SK-N-SH (cell line): Measurements from ENCODE around the gene KLHL7. TPM values are rescaled to one million over a fixed set of nuclear protein-coding genes. Genes with fewer than 3 reads are reported as not detected.

ENCODE experiments used
- CTCF ChIA-PET: fragments of 300-600, 350-600 bp; formaldehyde crosslinking; extraction: SDS; loops from one replicate; lab custom pipeline; 2021; lab: Yijun Ruan, JAX
- POLR2A ChIA-PET: fragments of 350-600 bp; sonication (Branson Sonifier 250); formaldehyde crosslinking; extraction: SDS; loops from one replicate; lab custom pipeline; 2020; ENCODE audit warnings: antibody characterized with exemption, inconsistent platforms; lab: Yijun Ruan, JAX
- DNase-seq: peaks from one replicate; pipeline ENCODE4 v3.0.0; 2012
- H2AFZ ChIP-seq: fragments of 200-600 bp; sonication (generic); 2 replicates; pipeline ENCODE4 v1.8.1; 2016; ENCODE audit warnings: antibody characterized with exemption, mild to moderate bottlenecking, low read depth
- H3F3A ChIP-seq: fragments of 200-600 bp; sonication (generic); replicated peaks from 2 replicates; pipeline ENCODE3; 2016; ENCODE audit warnings: antibody characterized with exemption, mild to moderate bottlenecking; ENCODE audit not compliant: insufficient read depth
- H3K27ac ChIP-seq, 2 experiments: fragments of 200-500 bp in 1 of 2; fragments of 200-600 bp in 1 of 2; sonication (Bioruptor generic) in 1 of 2; sonication (generic), shearing (Covaris generic) in 1 of 2; 2 replicates each; pipeline versions ENCODE4 v1.5.1 to v1.6.1; 2014 to 2016; ENCODE audit warnings: low read depth in 2 of 2, inconsistent platforms in 1 of 2, low read length in 1 of 2, mild to moderate bottlenecking in 1 of 2, mixed read lengths in 1 of 2
- H3K27me3 ChIP-seq: fragments of 200-600 bp; sonication (generic), shearing (Covaris generic); 2 replicates; pipeline ENCODE4 v1.6.1; 2016; ENCODE audit warnings: mixed run types; ENCODE audit not compliant: insufficient read depth
- H3K36me3 ChIP-seq, 2 experiments: fragments of 200-500 bp in 1 of 2; fragments of 200-600 bp in 1 of 2; sonication (Bioruptor generic) in 1 of 2; sonication (generic) in 1 of 2; replicated peaks in 1 of 2; 2 replicates each; pipeline versions ENCODE3 to v1.5.1; 2014 to 2016; ENCODE audit warnings: low read length in 1 of 2, mild to moderate bottlenecking in 1 of 2; ENCODE audit not compliant: insufficient read depth in 2 of 2, control insufficient read depth in 1 of 2
- H3K4me1 ChIP-seq, 2 experiments: fragments of 200-500 bp in 1 of 2; fragments of 200-600 bp in 1 of 2; sonication (Bioruptor generic) in 1 of 2; sonication (generic), shearing (Covaris generic) in 1 of 2; 2 replicates each; pipeline versions ENCODE4 v1.5.1 to v1.6.1; 2014 to 2016; ENCODE audit warnings: low read depth in 1 of 2, low read length in 1 of 2, mixed run types in 1 of 2; ENCODE audit not compliant: insufficient read depth in 2 of 2, control insufficient read depth in 1 of 2
- H3K4me2 ChIP-seq: fragments of 200-600 bp; sonication (generic), shearing (Covaris generic); 2 replicates; pipeline ENCODE4 v1.6.1; 2017; ENCODE audit warnings: mixed run types
- H3K4me3 ChIP-seq, 2 experiments: fragments of 200-500 bp in 1 of 2; fragments of 200-600 bp in 1 of 2; sonication (Bioruptor generic) in 1 of 2; sonication (generic), shearing (Covaris generic) in 1 of 2; 2 replicates each; pipeline versions ENCODE4 v1.5.1 to v1.8.1; 2014 to 2016; ENCODE audit warnings: low read depth in 2 of 2, inconsistent platforms in 1 of 2, low read length in 1 of 2, mild to moderate bottlenecking in 1 of 2, mixed read lengths in 1 of 2, moderate library complexity in 1 of 2
- H3K79me2 ChIP-seq: fragments of 200-600 bp; sonication (generic); 2 replicates; pipeline ENCODE4 v1.8.1; 2017; ENCODE audit warnings: mild to moderate bottlenecking; ENCODE audit not compliant: insufficient read depth
- H3K9ac ChIP-seq: fragments of 200-600 bp; sonication (generic); 2 replicates; pipeline ENCODE4 v1.6.1; 2017; ENCODE audit warnings: mixed run types
- H3K9me2 ChIP-seq: fragments of 200-600 bp; sonication (generic); 2 replicates; pipeline ENCODE4 v1.6.1; 2017; ENCODE audit warnings: mixed run types
- H3K9me3 ChIP-seq: fragments of 200-600 bp; sonication (generic); 2 replicates; pipeline ENCODE4 v1.6.1; 2017; ENCODE audit warnings: mixed run types, mild to moderate bottlenecking, moderate library complexity
- H4K20me1 ChIP-seq: fragments of 200-600 bp; sonication (generic); 2 replicates; pipeline ENCODE4 v1.6.1; 2017; ENCODE audit warnings: mild to moderate bottlenecking, mixed run types; ENCODE audit not compliant: insufficient read depth
- CHD2 ChIP-seq: fragments of 150-350 bp; IDR thresholded peaks from 2 replicates; pipeline ENCODE4 v1.6.1; 2018; ENCODE audit warnings: low read length; ENCODE audit not compliant: partially characterized antibody
- FOSL2 ChIP-seq: IDR thresholded peaks from 2 replicates; pipeline ENCODE4 v1.4.0; 2012; ENCODE audit warnings: low read depth, mild to moderate bottlenecking, moderate library complexity, borderline replicate concordance
- FOXJ3 ChIP-seq: sonication (generic); formaldehyde crosslinking; IDR thresholded peaks from 2 replicates; pipeline ENCODE4 v1.5.1; 2020; ENCODE audit warnings: mild to moderate bottlenecking, missing genetic modification reagents
- FOXM1 ChIP-seq: IDR thresholded peaks from 2 replicates; pipeline ENCODE4 v1.4.0; 2012; ENCODE audit warnings: low read depth, mild to moderate bottlenecking
- JUND ChIP-seq: IDR thresholded peaks from 2 replicates; pipeline ENCODE4 v1.4.0; 2012
- MEF2A ChIP-seq: IDR thresholded peaks from 2 replicates; pipeline ENCODE4 v1.4.0; 2012; ENCODE audit warnings: low read depth, borderline replicate concordance
- MXI1 ChIP-seq: IDR thresholded peaks from 2 replicates; pipeline ENCODE4 v1.6.1; 2012; ENCODE audit warnings: mild to moderate bottlenecking, low read depth, low read length, improper control_type of control experiment
- NRF1 ChIP-seq: IDR thresholded peaks from 2 replicates; pipeline ENCODE4 v1.6.1; 2012; ENCODE audit warnings: low read depth, mild to moderate bottlenecking, low read length
- RFX5 ChIP-seq: IDR thresholded peaks from 2 replicates; pipeline ENCODE4 v1.6.1; 2012; ENCODE audit warnings: mild to moderate bottlenecking, improper control_type of control experiment, low read length
- RXRA ChIP-seq: IDR thresholded peaks from 2 replicates; pipeline ENCODE4 v1.4.0; 2012; ENCODE audit warnings: low read depth, mild to moderate bottlenecking, borderline replicate concordance
- SMC3 ChIP-seq: IDR thresholded peaks from 2 replicates; pipeline ENCODE4 v1.6.1; 2012; ENCODE audit warnings: low read depth, low read length, improper control_type of control experiment
- TAF1 ChIP-seq: IDR thresholded peaks from 2 replicates; pipeline ENCODE4 v1.6.1; 2012; ENCODE audit warnings: low read depth, mild to moderate bottlenecking, low read length, moderate library complexity, borderline replicate concordance
- TEAD4 ChIP-seq: IDR thresholded peaks from 2 replicates; pipeline ENCODE4 v1.4.0; 2012; ENCODE audit warnings: mild to moderate bottlenecking, borderline replicate concordance; ENCODE audit not compliant: insufficient read depth
- YY1 ChIP-seq: IDR thresholded peaks from 2 replicates; pipeline ENCODE4 v1.4.0; 2012; ENCODE audit warnings: low read depth, mild to moderate bottlenecking
- WGBS: methylation state at CpG from one replicate; pipeline ENCODE4 v1.1.6; 2017; ENCODE audit warnings: low lambda C conversion rate; 5-methylcytosine and 5-hydroxymethylcytosine counted together
- polyA plus RNA-seq, 3 experiments: library from polyadenylated mRNA; depleted of rRNA; stranded (reverse); fragments of >200 nt; gene quantifications; 2 replicates each; pipeline ENCODE4 v1.2.3, GENCODE V29; 2012
- TF ChIP-seq, protein P1 (sequence below): IDR thresholded peaks from 2 replicates; pipeline ENCODE4 v1.6.1; 2012; ENCODE audit warnings: mild to moderate bottlenecking, low read depth, low read length, moderate library complexity
- TF ChIP-seq, protein P2 (sequence below): IDR thresholded peaks from 2 replicates; pipeline ENCODE4; 2012
- TF ChIP-seq, protein P3 (sequence below): IDR thresholded peaks from 2 replicates; pipeline ENCODE4 v1.4.0; 2012; ENCODE audit warnings: low read depth, borderline replicate concordance
- TF ChIP-seq, protein P4 (sequence below): fragments of 150-350 bp; IDR thresholded peaks from 2 replicates; pipeline ENCODE4 v1.6.1; 2016; ENCODE audit warnings: mild to moderate bottlenecking, low read depth, low read length

The KLHL7 gene
- polyA plus RNA-seq, 1 of the 3 experiments (the other 2 are of a cell fraction), result 30.8 TPM

DNA sequence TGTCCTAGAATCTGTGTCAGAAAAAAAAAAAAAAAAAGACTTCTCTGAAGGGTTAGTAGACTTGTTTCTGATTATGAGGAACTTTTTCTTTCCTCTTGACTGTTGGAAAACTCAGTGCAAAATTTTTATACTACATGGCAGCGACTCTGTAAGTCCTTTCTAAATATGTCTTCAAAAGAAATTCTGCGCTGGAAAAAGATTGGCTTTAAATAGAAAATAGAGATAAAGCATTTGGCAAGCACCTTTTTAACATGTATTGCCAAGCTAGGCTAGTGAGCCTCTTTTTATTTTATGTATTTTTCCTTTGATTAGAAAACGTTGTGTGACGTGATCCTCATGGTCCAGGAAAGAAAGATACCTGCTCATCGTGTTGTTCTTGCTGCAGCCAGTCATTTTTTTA is 17.9 kb downstream of the KLHL7 start:
- Histone ChIP-seq H3K27ac (no peak overlapping the region), H3K4me2 (no peak overlapping the region), H3K36me3 (peaks cover 34 to 41% of the 10 kb centered on the region in 2 experiments), H3K9ac (no peak overlapping the region), H4K20me1 (no peaks in the 10 kb centered on the region), H3K27me3 (no peaks in the 10 kb centered on the region), H3K4me1 (no peaks in the 10 kb centered on the region), H2AFZ (no peak overlapping the region), H3K79me2 (peaks cover 23% of the 10 kb centered on the region), H3K9me2 (no peaks in the 10 kb centered on the region), H3K4me3 (no peak overlapping the region), H3F3A (no peaks in the 10 kb centered on the region), H3K9me3 (no peaks in the 10 kb centered on the region)
- 82% methylated on average over 5 of the region's 5 CpGs for WGBS
- POLR2A ChIA-PET, result no interaction called here
- no peak for TF ChIP-seq CHD2
- TF ChIP-seq NRF1, result no peak
- no peak for TF ChIP-seq FOSL2
- CTCF ChIA-PET, result interaction anchor here (0.9 to 1.9 kb wide), 3 partner anchors 16 to 37 kb away, joined by 3 to 5 read pairs (median 5); partner anchors contain the start of gene KLHL7
- no peak for DNase-seq

DNA sequence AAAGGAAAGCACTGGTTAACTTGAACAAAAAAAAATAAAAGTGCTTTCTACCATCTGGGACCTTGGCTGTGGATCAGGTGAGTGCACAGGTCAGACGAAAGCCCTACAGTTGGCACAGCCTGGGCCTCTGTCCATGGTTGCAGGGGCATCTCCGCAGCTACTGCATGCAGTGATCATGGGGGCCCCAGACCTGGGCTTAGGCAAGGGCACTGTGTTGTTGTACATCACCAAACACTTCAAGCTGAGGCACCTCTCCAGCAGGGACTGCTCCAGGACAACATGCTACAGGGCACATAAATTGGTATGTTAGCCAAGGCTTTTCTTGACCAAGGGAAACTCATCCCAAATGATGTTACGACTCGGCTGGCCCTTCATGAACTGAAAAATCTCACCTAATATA is 23.5 kb downstream of the KLHL7 start:
- WGBS, result 85% methylated on average over 4 of the region's 4 CpGs

More for the DNA sequence above, 23.5 kb downstream of the KLHL7 start:
- no peak overlapping the region for H3K4me3 ChIP-seq
- no peak for DNase-seq
- POLR2A ChIA-PET, result no interaction called here
- no peak overlapping the region for H3K4me2 ChIP-seq
- peaks cover 43 to 49% of the 10 kb centered on the region in 2 experiments for H3K36me3 ChIP-seq
- no peaks in the 10 kb centered on the region for H3K9me3 ChIP-seq
- H3K27me3 ChIP-seq, result no peaks in the 10 kb centered on the region
- H3K79me2 ChIP-seq, result no peaks in the 10 kb centered on the region
- H3K9ac ChIP-seq, result no peak overlapping the region
- H3K4me1 ChIP-seq, result no peaks in the 10 kb centered on the region
- H3F3A ChIP-seq, result no peaks in the 10 kb centered on the region
- TF ChIP-seq RFX5, result no peak
- TF ChIP-seq MEF2A, result no peak
- TF ChIP-seq YY1, result no peak
- no peak for TF ChIP-seq RXRA
- no peak for TF ChIP-seq FOXM1
- no peak for TF ChIP-seq TEAD4
- TF ChIP-seq MXI1, result no peak
- TF ChIP-seq SMC3, result no peak
- TF ChIP-seq TAF1, result no peak
- TF ChIP-seq NRF1, result no peak
- no peak for TF ChIP-seq FOXJ3
- TF ChIP-seq JUND, result no peak
- TF ChIP-seq, protein P1, sequence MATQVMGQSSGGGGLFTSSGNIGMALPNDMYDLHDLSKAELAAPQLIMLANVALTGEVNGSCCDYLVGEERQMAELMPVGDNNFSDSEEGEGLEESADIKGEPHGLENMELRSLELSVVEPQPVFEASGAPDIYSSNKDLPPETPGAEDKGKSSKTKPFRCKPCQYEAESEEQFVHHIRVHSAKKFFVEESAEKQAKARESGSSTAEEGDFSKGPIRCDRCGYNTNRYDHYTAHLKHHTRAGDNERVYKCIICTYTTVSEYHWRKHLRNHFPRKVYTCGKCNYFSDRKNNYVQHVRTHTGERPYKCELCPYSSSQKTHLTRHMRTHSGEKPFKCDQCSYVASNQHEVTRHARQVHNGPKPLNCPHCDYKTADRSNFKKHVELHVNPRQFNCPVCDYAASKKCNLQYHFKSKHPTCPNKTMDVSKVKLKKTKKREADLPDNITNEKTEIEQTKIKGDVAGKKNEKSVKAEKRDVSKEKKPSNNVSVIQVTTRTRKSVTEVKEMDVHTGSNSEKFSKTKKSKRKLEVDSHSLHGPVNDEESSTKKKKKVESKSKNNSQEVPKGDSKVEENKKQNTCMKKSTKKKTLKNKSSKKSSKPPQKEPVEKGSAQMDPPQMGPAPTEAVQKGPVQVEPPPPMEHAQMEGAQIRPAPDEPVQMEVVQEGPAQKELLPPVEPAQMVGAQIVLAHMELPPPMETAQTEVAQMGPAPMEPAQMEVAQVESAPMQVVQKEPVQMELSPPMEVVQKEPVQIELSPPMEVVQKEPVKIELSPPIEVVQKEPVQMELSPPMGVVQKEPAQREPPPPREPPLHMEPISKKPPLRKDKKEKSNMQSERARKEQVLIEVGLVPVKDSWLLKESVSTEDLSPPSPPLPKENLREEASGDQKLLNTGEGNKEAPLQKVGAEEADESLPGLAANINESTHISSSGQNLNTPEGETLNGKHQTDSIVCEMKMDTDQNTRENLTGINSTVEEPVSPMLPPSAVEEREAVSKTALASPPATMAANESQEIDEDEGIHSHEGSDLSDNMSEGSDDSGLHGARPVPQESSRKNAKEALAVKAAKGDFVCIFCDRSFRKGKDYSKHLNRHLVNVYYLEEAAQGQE, result no peak
- TF ChIP-seq, protein P2, sequence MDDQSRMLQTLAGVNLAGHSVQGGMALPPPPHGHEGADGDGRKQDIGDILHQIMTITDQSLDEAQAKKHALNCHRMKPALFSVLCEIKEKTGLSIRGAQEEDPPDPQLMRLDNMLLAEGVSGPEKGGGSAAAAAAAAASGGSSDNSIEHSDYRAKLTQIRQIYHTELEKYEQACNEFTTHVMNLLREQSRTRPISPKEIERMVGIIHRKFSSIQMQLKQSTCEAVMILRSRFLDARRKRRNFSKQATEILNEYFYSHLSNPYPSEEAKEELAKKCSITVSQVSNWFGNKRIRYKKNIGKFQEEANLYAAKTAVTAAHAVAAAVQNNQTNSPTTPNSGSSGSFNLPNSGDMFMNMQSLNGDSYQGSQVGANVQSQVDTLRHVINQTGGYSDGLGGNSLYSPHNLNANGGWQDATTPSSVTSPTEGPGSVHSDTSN, result no peak
- TF ChIP-seq, protein P3, sequence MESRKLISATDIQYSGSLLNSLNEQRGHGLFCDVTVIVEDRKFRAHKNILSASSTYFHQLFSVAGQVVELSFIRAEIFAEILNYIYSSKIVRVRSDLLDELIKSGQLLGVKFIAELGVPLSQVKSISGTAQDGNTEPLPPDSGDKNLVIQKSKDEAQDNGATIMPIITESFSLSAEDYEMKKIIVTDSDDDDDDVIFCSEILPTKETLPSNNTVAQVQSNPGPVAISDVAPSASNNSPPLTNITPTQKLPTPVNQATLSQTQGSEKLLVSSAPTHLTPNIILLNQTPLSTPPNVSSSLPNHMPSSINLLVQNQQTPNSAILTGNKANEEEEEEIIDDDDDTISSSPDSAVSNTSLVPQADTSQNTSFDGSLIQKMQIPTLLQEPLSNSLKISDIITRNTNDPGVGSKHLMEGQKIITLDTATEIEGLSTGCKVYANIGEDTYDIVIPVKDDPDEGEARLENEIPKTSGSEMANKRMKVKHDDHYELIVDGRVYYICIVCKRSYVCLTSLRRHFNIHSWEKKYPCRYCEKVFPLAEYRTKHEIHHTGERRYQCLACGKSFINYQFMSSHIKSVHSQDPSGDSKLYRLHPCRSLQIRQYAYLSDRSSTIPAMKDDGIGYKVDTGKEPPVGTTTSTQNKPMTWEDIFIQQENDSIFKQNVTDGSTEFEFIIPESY, result no peak
- TF ChIP-seq, protein P4, sequence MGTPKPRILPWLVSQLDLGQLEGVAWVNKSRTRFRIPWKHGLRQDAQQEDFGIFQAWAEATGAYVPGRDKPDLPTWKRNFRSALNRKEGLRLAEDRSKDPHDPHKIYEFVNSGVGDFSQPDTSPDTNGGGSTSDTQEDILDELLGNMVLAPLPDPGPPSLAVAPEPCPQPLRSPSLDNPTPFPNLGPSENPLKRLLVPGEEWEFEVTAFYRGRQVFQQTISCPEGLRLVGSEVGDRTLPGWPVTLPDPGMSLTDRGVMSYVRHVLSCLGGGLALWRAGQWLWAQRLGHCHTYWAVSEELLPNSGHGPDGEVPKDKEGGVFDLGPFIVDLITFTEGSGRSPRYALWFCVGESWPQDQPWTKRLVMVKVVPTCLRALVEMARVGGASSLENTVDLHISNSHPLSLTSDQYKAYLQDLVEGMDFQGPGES, result no peak
- TF ChIP-seq, all 33 proteins: peak for 0
- CTCF ChIA-PET, result interaction anchor here (0.6 to 1.7 kb wide), 4 partner anchors 11 to 16 kb away, joined by 3 to 6 read pairs (median 4); no protein-coding TSS in a partner anchor
- no peaks in the 10 kb centered on the region for H3K9me2 ChIP-seq
- no peak overlapping the region for H3K27ac ChIP-seq
- H2AFZ ChIP-seq, result no peak overlapping the region
- no peaks in the 10 kb centered on the region for H4K20me1 ChIP-seq
